ENCODE results near the gene ART5. TPM values are rescaled to one million over a fixed set of nuclear protein-coding genes. Genes with fewer than 3 reads are reported as not detected.

The ART5 gene
- total and polyA plus RNA-seq, 2 donors: 0.09 to 0.39 TPM

GRCh38 chr11:3671334-3672254 is 29.8 kb upstream of the ART5 start, which contains the start of gene CHRNA10:
Gene CHRNA10, minus strand, starts transcription at chr11:3671384. Its CDS starts 72 bp downstream, at chr11:3671312.
- Histone ChIP-seq H3K9me3 (ENCODE audit: control insufficient read depth in 2 of 2, insufficient read depth in 1 of 2, low read length in 1 of 2) (no peaks in the 10 kb centered on the region), H3K27me3 (ENCODE audit: control insufficient read depth in 2 of 2, insufficient read depth in 1 of 2, low read length in 1 of 2) (no peaks in the 10 kb centered on the region), H3K36me3 (ENCODE audit: control insufficient read depth in 2 of 2, insufficient read depth in 2 of 2, low read length in 1 of 2) (peaks cover 59 to 72% of the 10 kb centered on the region in 2 donors), H3K27ac (ENCODE audit: low read depth in 1 of 2, low read length in 1 of 2) (no peak within 1 kb of the TSS), H3K4me3 (ENCODE audit: low read length in 2 of 2) (no peak within 1 kb of the TSS), H3K4me1 (ENCODE audit: control insufficient read depth in 2 of 2, insufficient read depth in 2 of 2, low read length in 2 of 2) (no peaks in the 10 kb centered on the region)
- DNase-seq (ENCODE audit: low read depth in 6 of 9, low spot score in 9 of 9): no peak
- WGBS: 94% methylated on average over 9 of the region's 9 CpGs

GRCh38 chr11:3669742-3670183 is 28.0 kb upstream of the ART5 start:
- H3K36me3 ChIP-seq (ENCODE audit: control insufficient read depth in 2 of 2, insufficient read depth in 2 of 2, low read length in 1 of 2): peaks cover 53 to 64% of the 10 kb centered on the region in 2 donors
- no peaks in the 10 kb centered on the region for H3K9me3 ChIP-seq (ENCODE audit: control insufficient read depth in 2 of 2, insufficient read depth in 1 of 2, low read length in 1 of 2)
- H3K27me3 ChIP-seq (ENCODE audit: control insufficient read depth in 2 of 2, insufficient read depth in 1 of 2, low read length in 1 of 2): no peaks in the 10 kb centered on the region
- no peaks in the 10 kb centered on the region for H3K4me1 ChIP-seq (ENCODE audit: control insufficient read depth in 2 of 2, insufficient read depth in 2 of 2, low read length in 2 of 2)
- H3K27ac ChIP-seq (ENCODE audit: low read depth in 1 of 2, low read length in 1 of 2): no peak overlapping the region
- no peak overlapping the region for H3K4me3 ChIP-seq (ENCODE audit: low read length in 2 of 2)
- WGBS: 98% methylated on average over 5 of the region's 5 CpGs
- no peak for DNase-seq (ENCODE audit: low read depth in 6 of 9, low spot score in 9 of 9)

GRCh38 chr11:3669128-3669527 is 27.3 kb upstream of the ART5 start:
- WGBS: over 99% methylated on average over 7 of the region's 7 CpGs
- H3K4me3 ChIP-seq (ENCODE audit: low read length in 2 of 2): no peak overlapping the region
- no peaks in the 10 kb centered on the region for H3K4me1 ChIP-seq (ENCODE audit: control insufficient read depth in 2 of 2, insufficient read depth in 2 of 2, low read length in 2 of 2)
- H3K27me3 ChIP-seq (ENCODE audit: control insufficient read depth in 2 of 2, insufficient read depth in 1 of 2, low read length in 1 of 2): no peaks in the 10 kb centered on the region
- peaks cover 56 to 63% of the 10 kb centered on the region in 2 donors for H3K36me3 ChIP-seq (ENCODE audit: control insufficient read depth in 2 of 2, insufficient read depth in 2 of 2, low read length in 1 of 2)
- H3K27ac ChIP-seq (ENCODE audit: low read depth in 1 of 2, low read length in 1 of 2): no peak overlapping the region
- DNase-seq (ENCODE audit: low read depth in 6 of 9, low spot score in 9 of 9): no peak
- H3K9me3 ChIP-seq (ENCODE audit: control insufficient read depth in 2 of 2, insufficient read depth in 1 of 2, low read length in 1 of 2): no peaks in the 10 kb centered on the region

- Histone ChIP-seq H3K36me3 (ENCODE audit: control insufficient read depth in 2 of 2, insufficient read depth in 2 of 2, low read length in 1 of 2) (peaks cover 50 to 56% of the 10 kb centered on the region in 2 donors), H3K9me3 (ENCODE audit: control insufficient read depth in 2 of 2, insufficient read depth in 1 of 2, low read length in 1 of 2) (no peaks in the 10 kb centered on the region), H3K4me1 (ENCODE audit: control insufficient read depth in 2 of 2, insufficient read depth in 2 of 2, low read length in 2 of 2) (no peaks in the 10 kb centered on the region), H3K27ac (ENCODE audit: low read depth in 1 of 2, low read length in 1 of 2) (no peak overlapping the region), H3K4me3 (ENCODE audit: low read length in 2 of 2) (no peak overlapping the region), H3K27me3 (ENCODE audit: control insufficient read depth in 2 of 2, insufficient read depth in 1 of 2, low read length in 1 of 2) (no peaks in the 10 kb centered on the region)
- WGBS: 98% methylated on average over 89 of the region's 89 CpGs
- DNase-seq (ENCODE audit: low read depth in 6 of 9, low spot score in 9 of 9): no peak
Observed at GRCh38 chr11:3667149-3668035, 25.6 kb upstream of the ART5 start.

GRCh38 chr11:3666023-3666530 is 24.3 kb upstream of the ART5 start:
- Histone ChIP-seq H3K27ac (ENCODE audit: low read depth in 1 of 2, low read length in 1 of 2) (no peak overlapping the region), H3K4me3 (ENCODE audit: low read length in 2 of 2) (no peak overlapping the region), H3K9me3 (ENCODE audit: control insufficient read depth in 2 of 2, insufficient read depth in 1 of 2, low read length in 1 of 2) (no peaks in the 10 kb centered on the region), H3K36me3 (ENCODE audit: control insufficient read depth in 2 of 2, insufficient read depth in 2 of 2, low read length in 1 of 2) (peaks cover 42 to 47% of the 10 kb centered on the region in 2 donors), H3K4me1 (ENCODE audit: control insufficient read depth in 2 of 2, insufficient read depth in 2 of 2, low read length in 2 of 2) (no peaks in the 10 kb centered on the region), H3K27me3 (ENCODE audit: control insufficient read depth in 2 of 2, insufficient read depth in 1 of 2, low read length in 1 of 2) (no peaks in the 10 kb centered on the region)
- no peak for DNase-seq (ENCODE audit: low read depth in 6 of 9, low spot score in 9 of 9)
- 98% methylated on average over 17 of the region's 17 CpGs for WGBS

- Histone ChIP-seq H3K9me3 (ENCODE audit: control insufficient read depth in 2 of 2, insufficient read depth in 1 of 2, low read length in 1 of 2) (no peaks in the 10 kb centered on the region), H3K27ac (ENCODE audit: low read depth in 1 of 2, low read length in 1 of 2) (no peak overlapping the region), H3K36me3 (ENCODE audit: control insufficient read depth in 2 of 2, insufficient read depth in 2 of 2, low read length in 1 of 2) (peaks cover 38 to 41% of the 10 kb centered on the region in 2 donors), H3K4me1 (ENCODE audit: control insufficient read depth in 2 of 2, insufficient read depth in 2 of 2, low read length in 2 of 2) (no peaks in the 10 kb centered on the region), H3K4me3 (ENCODE audit: low read length in 2 of 2) (no peak overlapping the region), H3K27me3 (ENCODE audit: control insufficient read depth in 2 of 2, insufficient read depth in 1 of 2, low read length in 1 of 2) (no peaks in the 10 kb centered on the region)
- no peak for DNase-seq (ENCODE audit: low read depth in 6 of 9, low spot score in 9 of 9)
- 96% methylated on average over 6 of the region's 6 CpGs for WGBS
Observed at GRCh38 chr11:3665336-3666022, 23.7 kb upstream of the ART5 start.

GRCh38 chr11:3664032-3664630 is 22.3 kb upstream of the ART5 start:
- peaks cover 25 to 31% of the 10 kb centered on the region in 2 donors for H3K36me3 ChIP-seq (ENCODE audit: control insufficient read depth in 2 of 2, insufficient read depth in 2 of 2, low read length in 1 of 2)
- no peak overlapping the region for H3K27ac ChIP-seq (ENCODE audit: low read depth in 1 of 2, low read length in 1 of 2)
- no peaks in the 10 kb centered on the region for H3K27me3 ChIP-seq (ENCODE audit: control insufficient read depth in 2 of 2, insufficient read depth in 1 of 2, low read length in 1 of 2)
- WGBS: 96% methylated on average over 10 of the region's 10 CpGs
- no peaks in the 10 kb centered on the region for H3K4me1 ChIP-seq (ENCODE audit: control insufficient read depth in 2 of 2, insufficient read depth in 2 of 2, low read length in 2 of 2)
- no peaks in the 10 kb centered on the region for H3K9me3 ChIP-seq (ENCODE audit: control insufficient read depth in 2 of 2, insufficient read depth in 1 of 2, low read length in 1 of 2)
- no peak for DNase-seq (ENCODE audit: low read depth in 6 of 9, low spot score in 9 of 9)
- H3K4me3 ChIP-seq (ENCODE audit: low read length in 2 of 2): no peak overlapping the region

- DNase-seq (ENCODE audit: low read depth in 6 of 9, low spot score in 9 of 9): no peak
- Histone ChIP-seq H3K27ac (ENCODE audit: low read depth in 1 of 2, low read length in 1 of 2) (no peak overlapping the region), H3K4me3 (ENCODE audit: low read length in 2 of 2) (no peak overlapping the region), H3K9me3 (ENCODE audit: control insufficient read depth in 2 of 2, insufficient read depth in 1 of 2, low read length in 1 of 2) (no peaks in the 10 kb centered on the region), H3K36me3 (ENCODE audit: control insufficient read depth in 2 of 2, insufficient read depth in 2 of 2, low read length in 1 of 2) (peaks cover 17 to 26% of the 10 kb centered on the region in 2 donors), H3K4me1 (ENCODE audit: control insufficient read depth in 2 of 2, insufficient read depth in 2 of 2, low read length in 2 of 2) (no peaks in the 10 kb centered on the region), H3K27me3 (ENCODE audit: control insufficient read depth in 2 of 2, insufficient read depth in 1 of 2, low read length in 1 of 2) (no peaks in the 10 kb centered on the region)
Observed at GRCh38 chr11:3662856-3663255, 21.1 kb upstream of the ART5 start.

Data from thymus (tissue), 11 donors.